Activated CD4-positive, alpha-beta T cell treated with anti-CD3 and anti-CD28 coated beads, Interleukin-2, amount 50 U/mL, for 48 hours (primary cell): Measurements from ENCODE around the gene XKR7.

ENCODE experiments used
- DNase-seq, 2 experiments: peaks; one replicate each; pipeline ENCODE4 v3.0.0-alpha.2; 2020

The XKR7 gene

GRCh38 chr20:31945319-31945718 lies 22.6 kb upstream of the XKR7 start:
- DNase-seq, result no peak

- DNase-seq, result no peak
These were observed 22.2 kb upstream of the XKR7 start for GRCh38 chr20:31945785-31946184.

- DNase-seq, result no peak
These were observed 19.9 kb upstream of the XKR7 start for GRCh38 chr20:31948008-31948407.

- DNase-seq, result no peak
These were observed 17.9 kb upstream of the XKR7 start for GRCh38 chr20:31949877-31950646.

GRCh38 chr20:31951203-31951529 lies 16.8 kb upstream of the XKR7 start:
- peak in 1 of 2 experiments; percentile 2 for DNase-seq

GRCh38 chr20:31951530-31952453 lies 16.2 kb upstream of the XKR7 start, which contains the start of gene PDRG1:
PDRG1 (minus strand) TSS chr20:31952046; CDS start chr20:31951961, 85 bp downstream.
- DNase-seq, result peak; percentile 98

- DNase-seq, result no peak
These were observed 14.3 kb upstream of the XKR7 start for GRCh38 chr20:31953556-31954148.

GRCh38 chr20:31954500-31954899 lies 13.5 kb upstream of the XKR7 start:
- DNase-seq, result no peak

GRCh38 chr20:31956556-31957526 lies 11.1 kb upstream of the XKR7 start:
- DNase-seq, result no peak

GRCh38 chr20:31962761-31963160 lies 5.2 kb upstream of the XKR7 start:
- no peak for DNase-seq

GRCh38 chr20:31963889-31964288 lies 4.1 kb upstream of the XKR7 start:
- DNase-seq, result no peak

GRCh38 chr20:31966991-31967655 lies 828 bp upstream of the XKR7 start:
- no peak for DNase-seq

- peak; percentile 80 to 83 for DNase-seq
These were observed 558 bp downstream of the XKR7 start for GRCh38 chr20:31968291-31969126.

- DNase-seq, result no peak
These were observed 2.0 kb downstream of the XKR7 start for GRCh38 chr20:31969991-31970390.

- DNase-seq, result no peak
These were observed 4.6 kb downstream of the XKR7 start for GRCh38 chr20:31972471-31973021.

GRCh38 chr20:31974296-31974695 lies 6.3 kb downstream of the XKR7 start:
- DNase-seq, result no peak

GRCh38 chr20:31974951-31975487 lies 7.1 kb downstream of the XKR7 start:
- no peak for DNase-seq

- no peak for DNase-seq
These were observed 7.9 kb downstream of the XKR7 start for GRCh38 chr20:31975874-31976273.

- no peak for DNase-seq
These were observed 9.1 kb downstream of the XKR7 start for GRCh38 chr20:31977080-31977479.
